ENCODE data around the gene KRTAP9-4. TPM values are rescaled to one million over a fixed set of nuclear protein-coding genes. Genes with fewer than 3 reads are reported as not detected.
"Not testable (repeated sequence)": the region's sequence is repeated elsewhere in the genome, so short reads cannot be mapped to it uniquely, and the experiment has no call there.

KRTAP9-4 gene
- total RNA-seq, 2 donors from 2014 or later = not detected

- intact Hi-C loops (cut with DNase I) = loop anchor here (2.0 kb wide), 1 partner anchor 14 kb away; no protein-coding TSS in a partner anchor
- no peaks in the 10 kb centered on the region for H3K4me1 ChIP-seq
- H3K9ac ChIP-seq (ENCODE audit: low read depth in 2 of 2, low read length in 2 of 2) = no peak within 1 kb of the TSS
- DNase-seq = no peak
- no peak for TF ChIP-seq CTCF (IDR thresholded peaks at IDR 0.05)
- H3K27ac ChIP-seq = no peak within 1 kb of the TSS
- no peaks in the 10 kb centered on the region for H3K27me3 ChIP-seq
- no peak within 1 kb of the TSS for H3K4me3 ChIP-seq
- H3K9me3 ChIP-seq = no peaks in the 10 kb centered on the region
- no peaks in the 10 kb centered on the region for H3K36me3 ChIP-seq
Observed at GRCh38 chr17:41265078-41265477, 15.6 kb downstream of the KRTAP9-4 start, which contains the start of gene KRTAP9-6. Gene KRTAP9-6 (plus strand): TSS chr17:41265378. CDS start chr17:41265378, 0 bp downstream.

- Histone ChIP-seq H3K36me3 (no peaks in the 10 kb centered on the region), H3K9ac (ENCODE audit: low read depth in 2 of 2, low read length in 2 of 2) (no peak overlapping the region), H3K27me3 (no peaks in the 10 kb centered on the region), H3K4me3 (no peak overlapping the region), H3K27ac (no peak overlapping the region), H3K9me3 (no peaks in the 10 kb centered on the region), H3K4me1 (no peaks in the 10 kb centered on the region)
- no peak for DNase-seq
- intact Hi-C loops (cut with DNase I) = no loop called here
- no peak for TF ChIP-seq CTCF (IDR thresholded peaks at IDR 0.05)
Observed at GRCh38 chr17:41267711-41268110, 18.2 kb downstream of the KRTAP9-4 start.

- H3K27me3 ChIP-seq; H3K4me3 ChIP-seq; H3K9ac ChIP-seq (ENCODE audit: low read depth in 2 of 2, low read length in 2 of 2); H3K27ac ChIP-seq; H3K9me3 ChIP-seq; H3K36me3 ChIP-seq; H3K4me1 ChIP-seq; intact Hi-C loops (cut with DNase I); DNase-seq: not testable (repeated sequence)
Observed at GRCh38 chr17:41271323-41271722, 21.8 kb downstream of the KRTAP9-4 start.

- TF ChIP-seq CTCF (IDR thresholded peaks at IDR 0.05) = no peak
- no peaks in the 10 kb centered on the region for H3K9me3 ChIP-seq
- H3K36me3 ChIP-seq = no peaks in the 10 kb centered on the region
- intact Hi-C loops (cut with DNase I) = no loop called here
- no peak overlapping the region for H3K9ac ChIP-seq (ENCODE audit: low read depth in 2 of 2, low read length in 2 of 2)
- no peaks in the 10 kb centered on the region for H3K4me1 ChIP-seq
- H3K27ac ChIP-seq = no peak overlapping the region
- no peak overlapping the region for H3K4me3 ChIP-seq
- DNase-seq = no peak
- H3K27me3 ChIP-seq = no peaks in the 10 kb centered on the region
Observed at GRCh38 chr17:41271858-41272257, 22.4 kb downstream of the KRTAP9-4 start.

- H3K27me3 ChIP-seq; H3K27ac ChIP-seq; H3K4me1 ChIP-seq; H3K4me3 ChIP-seq; H3K9ac ChIP-seq (ENCODE audit: low read depth in 2 of 2, low read length in 2 of 2); DNase-seq; H3K9me3 ChIP-seq; H3K36me3 ChIP-seq; intact Hi-C loops (cut with DNase I): not testable (repeated sequence)
Observed at GRCh38 chr17:41275648-41276190, 26.2 kb downstream of the KRTAP9-4 start, which contains the start of gene KRTAP9-7. Gene KRTAP9-7 (plus strand): TSS chr17:41275698. CDS start chr17:41275698, 0 bp downstream.

- H3K36me3 ChIP-seq = no peaks in the 10 kb centered on the region
- no peak overlapping the region for H3K27ac ChIP-seq
- intact Hi-C loops (cut with DNase I) = loop anchor here (2.0 kb wide), 1 partner anchor 14 kb away; the partner anchor contains the start of gene KRTAP9-6
- H3K27me3 ChIP-seq = no peaks in the 10 kb centered on the region
- DNase-seq = no peak
- H3K4me3 ChIP-seq = no peak overlapping the region
- H3K4me1 ChIP-seq = no peaks in the 10 kb centered on the region
- H3K9me3 ChIP-seq = no peaks in the 10 kb centered on the region
- H3K9ac ChIP-seq (ENCODE audit: low read depth in 2 of 2, low read length in 2 of 2) = no peak overlapping the region
- no peak for TF ChIP-seq CTCF (IDR thresholded peaks at IDR 0.05)
Observed at GRCh38 chr17:41278176-41278955, 28.9 kb downstream of the KRTAP9-4 start.
